Measurements from ENCODE around the gene PHTF2.
"Not testable (repeated sequence)": the region's sequence is repeated elsewhere in the genome, so short reads cannot be mapped to it uniquely, and the experiment has no call there.

Gene PHTF2

GRCh38 chr7:77862691-77863090 lies 64.1 kb downstream of the PHTF2 start:
- TF ChIP-seq POLR2A (IDR thresholded peaks at IDR 0.05; ENCODE audit: extremely low read depth, insufficient read length) (no peak), MYC (IDR thresholded peaks at IDR 0.05; ENCODE audit: low read depth, low read length) (no peak), CTCF (IDR thresholded peaks at IDR 0.05; ENCODE audit: low read depth, low read length) (no peak), MAX (IDR thresholded peaks at IDR 0.05; ENCODE audit: low read depth, low read length) (no peak)
- no peak for DNase-seq (ENCODE audit: low read depth)

GRCh38 chr7:77863860-77864259 lies 65.3 kb downstream of the PHTF2 start:
- no peak for DNase-seq (ENCODE audit: low read depth)
- H3K4me3 ChIP-seq (ENCODE audit: low read depth, low read length): no peak overlapping the region
- TF ChIP-seq POLR2A (IDR thresholded peaks at IDR 0.05; ENCODE audit: extremely low read depth, insufficient read length) (no peak), MAX (IDR thresholded peaks at IDR 0.05; ENCODE audit: low read depth, low read length) (no peak), CTCF (IDR thresholded peaks at IDR 0.05; ENCODE audit: low read depth, low read length) (no peak)

More at GRCh38 chr7:77862691-77863090, 64.1 kb downstream of the PHTF2 start:
- H3K4me3 ChIP-seq (ENCODE audit: low read depth, low read length): no peak overlapping the region

- no peak overlapping the region for H3K4me3 ChIP-seq (ENCODE audit: low read depth, low read length)
- peak; percentile 29 for DNase-seq (ENCODE audit: low read depth)
- TF ChIP-seq MAX (IDR thresholded peaks at IDR 0.05; ENCODE audit: low read depth, low read length): no peak
- TF ChIP-seq POLR2A (IDR thresholded peaks at IDR 0.05; ENCODE audit: extremely low read depth, insufficient read length): no peak
- TF ChIP-seq MYC (IDR thresholded peaks at IDR 0.05; ENCODE audit: low read depth, low read length): no peak
- TF ChIP-seq CTCF (IDR thresholded peaks at IDR 0.05; ENCODE audit: low read depth, low read length): no peak
These were observed 67.8 kb downstream of the PHTF2 start for GRCh38 chr7:77866370-77866769.

GRCh38 chr7:77866786-77867536 lies 68.4 kb downstream of the PHTF2 start:
- TF ChIP-seq MYC (IDR thresholded peaks at IDR 0.05; ENCODE audit: low read depth, low read length): no peak
- peak; percentile 28 for DNase-seq (ENCODE audit: low read depth)
- H3K4me3 ChIP-seq (ENCODE audit: low read depth, low read length): no peak overlapping the region

- TF ChIP-seq POLR2A (IDR thresholded peaks at IDR 0.05; ENCODE audit: extremely low read depth, insufficient read length): no peak
- TF ChIP-seq MYC (IDR thresholded peaks at IDR 0.05; ENCODE audit: low read depth, low read length): no peak
- TF ChIP-seq CTCF (IDR thresholded peaks at IDR 0.05; ENCODE audit: low read depth, low read length): no peak
- TF ChIP-seq MAX (IDR thresholded peaks at IDR 0.05; ENCODE audit: low read depth, low read length): no peak
- H3K4me3 ChIP-seq (ENCODE audit: low read depth, low read length): no peak overlapping the region
- DNase-seq (ENCODE audit: low read depth): no peak
These were observed 68.9 kb downstream of the PHTF2 start for GRCh38 chr7:77867537-77867865.

GRCh38 chr7:77872256-77872655 lies 73.7 kb downstream of the PHTF2 start:
- not testable (repeated sequence) for DNase-seq (ENCODE audit: low read depth); H3K4me3 ChIP-seq (ENCODE audit: low read depth, low read length)

- not testable (repeated sequence) for DNase-seq (ENCODE audit: low read depth); H3K4me3 ChIP-seq (ENCODE audit: low read depth, low read length)
These were observed 75.1 kb downstream of the PHTF2 start for GRCh38 chr7:77873416-77874327.

Data from NB4 (cell line).